ENCODE data around the gene OR6N1. TPM values are rescaled to one million over a fixed set of nuclear protein-coding genes. Genes with fewer than 3 reads are reported as not detected.

Gene OR6N1, protein sequence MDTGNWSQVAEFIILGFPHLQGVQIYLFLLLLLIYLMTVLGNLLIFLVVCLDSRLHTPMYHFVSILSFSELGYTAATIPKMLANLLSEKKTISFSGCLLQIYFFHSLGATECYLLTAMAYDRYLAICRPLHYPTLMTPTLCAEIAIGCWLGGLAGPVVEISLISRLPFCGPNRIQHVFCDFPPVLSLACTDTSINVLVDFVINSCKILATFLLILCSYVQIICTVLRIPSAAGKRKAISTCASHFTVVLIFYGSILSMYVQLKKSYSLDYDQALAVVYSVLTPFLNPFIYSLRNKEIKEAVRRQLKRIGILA
- total RNA-seq = not detected in 2 replicates

DNA sequence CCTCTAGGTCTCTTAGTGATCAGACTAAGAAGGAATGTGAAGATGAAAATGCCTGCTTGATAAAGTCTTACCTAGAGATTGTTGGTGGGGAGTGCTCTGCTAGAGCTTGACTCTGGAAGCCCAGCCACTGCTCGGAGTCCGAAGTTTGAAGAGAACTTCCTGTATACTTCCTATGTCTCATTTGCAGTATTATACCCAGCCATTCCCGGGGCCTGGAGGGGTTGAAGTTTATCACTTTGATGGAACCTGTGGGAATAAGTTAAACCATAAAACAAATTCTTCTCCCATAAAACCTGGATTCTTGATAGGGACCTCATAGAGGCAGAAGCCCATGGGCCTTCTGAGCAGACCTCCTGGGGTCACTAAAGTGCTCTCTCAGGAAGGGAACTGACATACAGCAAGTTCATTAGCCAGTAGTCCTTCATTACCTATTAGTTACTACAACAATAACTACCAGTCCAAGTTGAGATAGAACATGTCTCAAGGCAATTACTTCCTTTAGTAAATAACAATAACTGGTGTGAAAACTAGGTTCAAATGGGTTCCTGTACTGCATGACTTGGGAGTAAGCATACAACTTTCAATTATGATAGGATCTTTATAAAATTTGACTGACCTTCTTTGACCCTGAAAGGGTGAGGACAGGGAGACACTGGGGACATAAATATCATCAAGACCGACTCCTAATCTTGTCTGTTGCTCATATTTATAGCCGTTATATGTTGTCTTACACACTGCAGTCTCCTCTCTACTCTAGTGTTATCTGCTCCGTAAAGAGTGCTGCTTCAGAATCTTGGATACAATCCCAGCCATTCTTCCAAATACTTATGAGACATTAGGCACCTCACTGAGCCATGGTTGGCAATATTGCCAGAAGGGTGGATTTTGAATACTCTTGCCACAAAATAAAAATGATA, at the start of gene OR6N1:
Gene OR6N1, minus strand, starts transcription at position 246 of the 917 bp plus-strand sequence. CDS start 5,513 bp downstream, outside the sequence.
- no peaks in the 10 kb centered on the region for H3K36me3 Mint-ChIP-seq (ENCODE audit: low read depth)
- peaks cover 16% of the 10 kb centered on the region for H3K27me3 Mint-ChIP-seq
- intact Hi-C loops (cut with micrococcal nuclease) = no loop called here
- no peak within 1 kb of the TSS for H3K27ac Mint-ChIP-seq
- DNase-seq = no peak
- H3K4me3 Mint-ChIP-seq = no peak within 1 kb of the TSS
- no peaks in the 10 kb centered on the region for H3K4me1 Mint-ChIP-seq
- peaks cover 8% of the 10 kb centered on the region for H3K9me3 Mint-ChIP-seq

DNA sequence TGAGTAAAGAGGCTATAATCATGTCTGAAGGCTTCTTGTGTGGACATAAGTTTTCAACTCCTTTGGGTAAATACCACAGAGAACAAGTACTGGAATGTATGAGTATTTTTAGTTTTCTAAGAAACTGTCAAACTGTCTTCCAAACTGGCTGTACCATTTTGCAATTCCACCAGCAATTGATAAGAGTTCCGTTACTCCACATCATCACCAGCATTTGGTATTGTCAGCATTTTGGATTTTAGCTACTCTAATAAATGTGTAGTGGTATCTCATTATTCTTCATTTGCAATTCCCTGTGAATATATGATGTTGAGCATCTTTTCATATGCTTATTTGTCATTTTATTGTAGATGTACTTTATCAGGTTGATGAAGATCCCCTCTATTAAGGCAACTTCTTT, 49.7 kb upstream of the OR6N1 start:
- Mint-ChIP-seq H3K36me3 (ENCODE audit: low read depth) (peaks cover 4% of the 10 kb centered on the region), H3K27ac (no peak overlapping the region), H3K4me3 (no peak overlapping the region), H3K9me3 (peaks cover 3% of the 10 kb centered on the region), H3K27me3 (peaks cover 13% of the 10 kb centered on the region), H3K4me1 (peaks cover 27% of the 10 kb centered on the region)
- DNase-seq = peak; percentile 29
- intact Hi-C loops (cut with micrococcal nuclease) = no loop called here

DNA sequence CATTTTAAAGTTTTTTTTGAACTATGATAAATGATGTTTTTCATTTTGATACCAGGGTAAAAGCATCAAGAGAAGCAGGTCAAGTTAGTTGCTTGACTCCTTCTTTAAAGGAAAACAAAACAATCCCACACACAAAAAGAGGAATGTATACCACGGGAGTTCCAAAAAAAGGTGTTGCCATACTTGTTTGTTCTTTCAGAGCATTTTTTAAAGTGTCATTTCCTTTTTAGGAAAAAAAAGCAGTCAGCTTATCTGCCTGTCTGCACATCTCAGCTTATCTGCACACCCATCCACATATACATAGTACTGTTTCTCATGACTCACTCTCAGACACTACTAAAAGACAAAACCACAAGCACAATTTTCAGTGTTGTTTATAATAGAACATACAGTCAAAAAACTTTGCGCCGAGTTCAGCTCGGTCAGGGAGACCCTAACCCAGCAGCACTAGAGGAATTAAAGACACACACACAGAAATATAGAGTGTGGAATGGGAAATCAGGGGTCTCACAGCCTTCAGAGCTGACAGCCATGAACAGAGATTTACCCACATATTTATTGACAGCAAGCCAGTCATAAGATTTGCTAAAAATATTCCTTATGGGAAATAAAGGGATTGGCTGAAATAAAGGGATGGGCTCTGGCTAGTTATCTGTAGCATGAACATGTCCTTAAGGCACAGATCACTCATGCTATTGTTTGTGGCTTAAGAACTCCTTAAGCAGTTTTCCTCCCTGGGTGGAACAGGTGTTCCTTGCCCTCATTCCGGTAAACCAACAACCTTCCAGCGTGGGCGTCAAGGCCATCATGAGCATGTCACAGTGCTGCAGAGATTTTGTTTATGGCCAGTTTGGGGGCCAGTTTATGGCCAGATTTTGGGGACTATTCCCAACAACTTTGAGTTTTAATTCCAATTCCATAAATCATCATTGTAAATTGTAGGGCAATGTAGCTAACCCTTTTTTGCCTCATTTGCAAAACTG, 47.8 kb upstream of the OR6N1 start:
- Mint-ChIP-seq H3K9me3 (peaks cover 3% of the 10 kb centered on the region), H3K27ac (peak overlapping the region; percentile 76), H3K4me1 (peaks cover 27% of the 10 kb centered on the region), H3K36me3 (ENCODE audit: low read depth) (peaks cover 2% of the 10 kb centered on the region), H3K4me3 (peak overlapping the region; percentile 70), H3K27me3 (peaks cover 7% of the 10 kb centered on the region)
- DNase-seq = peak; percentile 74
- intact Hi-C loops (cut with micrococcal nuclease) = loop anchor here (1.0 to 2.0 kb wide), 6 partner anchors 11 to 257 kb away; partner anchors contain the start of genes AIM2, IFI16 and PYHIN1

DNA sequence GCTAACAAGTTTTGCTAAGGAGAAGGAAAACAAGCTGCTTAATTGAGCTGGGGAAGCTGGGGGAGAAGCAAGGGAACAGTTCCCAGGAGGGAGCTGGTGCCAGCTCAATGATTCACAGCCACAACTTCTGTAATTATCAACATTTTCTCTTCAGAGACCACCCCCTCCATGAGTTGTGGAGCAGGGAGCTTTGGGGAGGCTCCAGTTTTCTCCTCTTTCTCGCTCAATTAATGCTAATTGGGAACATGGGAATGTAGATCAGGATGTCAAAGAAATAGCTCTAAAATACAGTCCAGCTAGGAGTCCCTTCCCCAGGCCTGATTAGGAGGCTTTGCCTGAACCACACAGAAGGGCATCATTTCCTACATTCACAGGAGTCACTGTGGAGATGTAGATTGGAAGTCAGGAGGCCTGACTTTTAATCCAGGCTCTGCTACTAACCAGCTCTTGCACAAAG, 47.0 kb upstream of the OR6N1 start:
- Mint-ChIP-seq H3K4me1 (peaks cover 27% of the 10 kb centered on the region), H3K27ac (peak overlapping the region; percentile 76), H3K4me3 (peak overlapping the region; percentile 70), H3K36me3 (ENCODE audit: low read depth) (peaks cover 2% of the 10 kb centered on the region), H3K27me3 (peaks cover 5% of the 10 kb centered on the region), H3K9me3 (peaks cover 3% of the 10 kb centered on the region)
- intact Hi-C loops (cut with micrococcal nuclease) = loop anchor here (1.0 to 2.0 kb wide), 6 partner anchors 11 to 258 kb away; partner anchors contain the start of genes AIM2, IFI16 and PYHIN1
- peak; percentile 51 for DNase-seq

DNA sequence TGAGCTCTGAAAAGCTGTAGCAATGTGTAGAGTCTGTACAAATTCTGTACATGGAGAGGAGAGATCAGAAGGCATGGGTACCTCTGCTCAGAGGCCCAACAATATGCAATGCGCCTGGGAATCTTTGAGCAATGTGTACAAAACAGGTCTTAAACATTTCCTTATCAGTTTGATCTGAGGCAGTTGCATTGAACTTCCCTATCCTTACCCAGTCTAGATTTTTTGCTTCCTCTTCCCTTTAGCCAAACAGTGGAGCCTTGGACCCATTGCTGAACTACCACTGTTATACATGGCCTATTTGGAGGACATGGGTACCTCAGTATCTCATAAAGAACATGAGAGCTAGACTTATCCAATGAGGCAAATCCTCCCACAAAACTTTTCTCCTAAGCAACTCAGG, 46.6 kb upstream of the OR6N1 start:
- Mint-ChIP-seq H3K9me3 (peaks cover 3% of the 10 kb centered on the region), H3K27ac (peak overlapping the region; percentile 76), H3K36me3 (ENCODE audit: low read depth) (peaks cover 2% of the 10 kb centered on the region), H3K27me3 (peaks cover 3% of the 10 kb centered on the region), H3K4me1 (peaks cover 27% of the 10 kb centered on the region), H3K4me3 (peak overlapping the region; percentile 37)
- intact Hi-C loops (cut with micrococcal nuclease) = loop anchor here (2.0 kb wide), 2 partner anchors 112 to 258 kb away; partner anchors contain the start of genes AIM2 and PYHIN1
- peak; percentile 55 for DNase-seq

DNA sequence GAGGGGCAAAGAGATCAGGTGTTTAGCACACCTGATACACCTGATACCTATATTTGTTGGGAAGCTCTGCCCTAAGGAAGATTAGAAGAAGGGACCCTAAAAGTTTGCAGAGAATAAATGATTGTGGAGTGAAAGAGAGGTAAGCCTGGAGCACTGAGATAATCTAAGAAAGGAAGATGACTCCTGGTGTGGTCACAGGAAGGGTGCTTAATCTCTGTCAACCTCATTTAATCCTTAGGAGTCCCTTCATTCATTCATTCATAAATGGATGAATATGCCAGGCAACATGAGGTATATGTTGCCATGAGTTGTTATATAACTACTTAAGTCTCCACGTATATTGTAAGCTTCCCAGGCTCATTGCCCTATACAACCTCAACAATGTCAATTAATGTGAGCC, 43.0 kb upstream of the OR6N1 start:
- DNase-seq = peak; percentile 5
- intact Hi-C loops (cut with micrococcal nuclease) = no loop called here
- Mint-ChIP-seq H3K27me3 (no peaks in the 10 kb centered on the region), H3K36me3 (ENCODE audit: low read depth) (no peaks in the 10 kb centered on the region), H3K4me3 (no peak overlapping the region), H3K9me3 (no peaks in the 10 kb centered on the region), H3K27ac (no peak overlapping the region), H3K4me1 (peaks cover 25% of the 10 kb centered on the region)

DNA sequence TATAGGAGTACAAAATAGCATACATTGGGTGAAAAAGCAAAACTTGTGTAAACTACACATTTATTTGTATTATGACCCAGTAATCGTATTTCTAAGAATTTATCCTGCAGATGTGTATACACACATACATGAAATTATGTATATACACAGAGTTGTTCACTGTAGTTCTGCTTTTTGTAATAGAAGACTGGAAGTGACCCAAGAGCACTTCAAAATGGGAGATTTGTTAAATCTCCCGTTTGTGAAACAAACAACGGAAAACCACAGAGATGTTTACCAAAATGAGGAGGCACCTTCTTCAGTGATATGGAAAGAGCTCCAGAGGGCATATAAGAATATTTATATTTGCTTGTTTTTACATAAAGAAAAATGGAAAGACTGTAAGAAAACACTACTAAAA, 41.2 kb upstream of the OR6N1 start:
- H3K4me3 Mint-ChIP-seq = no peak overlapping the region
- no peaks in the 10 kb centered on the region for H3K36me3 Mint-ChIP-seq (ENCODE audit: low read depth)
- peak; percentile 41 for DNase-seq
- H3K9me3 Mint-ChIP-seq = no peaks in the 10 kb centered on the region
- intact Hi-C loops (cut with micrococcal nuclease) = no loop called here
- H3K27me3 Mint-ChIP-seq = no peaks in the 10 kb centered on the region
- peaks cover 9% of the 10 kb centered on the region for H3K4me1 Mint-ChIP-seq
- no peak overlapping the region for H3K27ac Mint-ChIP-seq

DNA sequence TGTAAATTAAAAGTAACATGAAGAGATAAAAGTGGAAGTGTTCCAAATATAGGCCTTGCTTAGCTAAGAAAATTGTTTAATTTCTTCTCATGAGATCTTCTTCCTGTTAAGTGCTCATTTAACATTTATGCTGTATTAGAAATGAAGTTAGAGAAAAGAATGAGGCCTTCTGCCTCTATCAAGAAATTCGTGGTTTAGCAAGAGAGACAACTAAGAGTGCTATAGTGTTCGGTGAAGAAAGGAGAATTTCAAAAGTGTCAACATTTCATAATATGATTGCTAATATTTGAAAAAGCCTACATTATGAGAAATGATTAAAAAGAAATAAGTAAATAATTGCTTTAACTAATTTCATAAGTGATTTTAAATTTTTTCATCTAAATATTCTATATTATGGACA, 40.3 kb upstream of the OR6N1 start:
- intact Hi-C loops (cut with micrococcal nuclease) = no loop called here
- no peaks in the 10 kb centered on the region for H3K9me3 Mint-ChIP-seq
- H3K36me3 Mint-ChIP-seq (ENCODE audit: low read depth) = no peaks in the 10 kb centered on the region
- no peak overlapping the region for H3K4me3 Mint-ChIP-seq
- H3K4me1 Mint-ChIP-seq = peaks cover 4% of the 10 kb centered on the region
- peaks cover 4% of the 10 kb centered on the region for H3K27me3 Mint-ChIP-seq
- no peak for DNase-seq
- H3K27ac Mint-ChIP-seq = no peak overlapping the region

DNA sequence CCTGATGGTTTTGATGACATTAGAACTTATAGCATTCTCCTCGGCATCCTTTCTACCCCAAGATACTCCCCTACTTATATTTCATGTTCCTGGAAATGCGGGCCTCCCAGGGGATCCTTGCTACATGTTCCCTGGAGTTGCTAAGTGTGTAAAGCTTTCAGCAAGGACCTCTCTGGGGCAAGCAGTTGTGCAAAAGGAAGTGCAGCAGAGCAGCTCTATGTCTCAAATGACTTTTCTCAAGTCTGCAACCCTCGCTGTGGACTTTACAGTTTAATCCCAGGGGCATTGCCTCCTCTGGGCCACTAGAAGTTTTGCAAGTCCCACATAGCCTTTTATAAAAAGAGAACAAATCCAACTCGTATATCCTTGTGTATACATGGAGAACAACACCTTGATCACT, 38.3 kb upstream of the OR6N1 start:
- Mint-ChIP-seq H3K27me3 (peaks cover 17% of the 10 kb centered on the region), H3K36me3 (ENCODE audit: low read depth) (no peaks in the 10 kb centered on the region), H3K9me3 (no peaks in the 10 kb centered on the region), H3K4me3 (no peak overlapping the region), H3K27ac (no peak overlapping the region), H3K4me1 (peaks cover 4% of the 10 kb centered on the region)
- peak; percentile 44 for DNase-seq
- intact Hi-C loops (cut with micrococcal nuclease) = no loop called here

DNA sequence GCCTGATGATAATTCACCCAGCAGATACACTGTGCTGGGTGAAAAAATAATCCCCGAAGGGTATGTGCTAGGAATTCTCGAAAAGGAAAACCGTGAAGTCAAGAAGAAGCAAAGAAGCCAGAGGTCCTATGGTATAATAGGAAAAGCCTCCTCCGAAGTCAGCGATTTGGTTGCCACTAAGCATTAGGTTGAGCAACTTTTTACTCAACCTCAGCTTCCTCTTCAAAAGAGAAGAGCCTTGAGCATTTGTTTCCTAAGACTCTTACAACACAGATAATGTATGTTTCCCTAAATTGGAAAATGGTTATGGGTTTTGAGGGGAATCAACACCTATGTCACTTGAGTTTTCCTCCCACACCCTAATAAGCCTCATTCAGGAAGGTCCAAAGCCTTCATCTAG, 37.9 kb upstream of the OR6N1 start:
- DNase-seq = peak; percentile 28
- no peaks in the 10 kb centered on the region for H3K9me3 Mint-ChIP-seq
- no peak overlapping the region for H3K4me3 Mint-ChIP-seq
- H3K4me1 Mint-ChIP-seq = peaks cover 4% of the 10 kb centered on the region
- no peak overlapping the region for H3K27ac Mint-ChIP-seq
- intact Hi-C loops (cut with micrococcal nuclease) = no loop called here
- H3K36me3 Mint-ChIP-seq (ENCODE audit: low read depth) = no peaks in the 10 kb centered on the region
- H3K27me3 Mint-ChIP-seq = peaks cover 19% of the 10 kb centered on the region

DNA sequence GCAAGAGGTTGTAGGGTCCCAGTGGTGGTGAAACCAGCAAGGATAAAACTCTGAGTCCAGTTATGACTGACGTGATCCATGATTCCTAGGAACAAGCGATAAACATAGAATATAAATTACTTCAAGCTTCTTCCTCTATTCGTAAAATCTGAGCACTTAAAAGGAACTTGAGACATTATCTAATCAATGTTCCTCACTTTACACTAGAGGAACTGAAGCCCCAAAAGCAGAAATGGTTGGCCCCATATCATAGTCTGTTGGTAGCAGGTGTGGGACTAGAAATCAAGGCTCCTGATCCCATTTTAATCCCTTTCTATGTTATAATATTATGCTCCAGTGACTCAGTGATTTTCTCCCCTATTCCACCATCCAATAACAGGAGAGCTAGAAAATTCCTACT, 37.3 kb upstream of the OR6N1 start:
- Mint-ChIP-seq H3K27ac (no peak overlapping the region), H3K36me3 (ENCODE audit: low read depth) (no peaks in the 10 kb centered on the region), H3K27me3 (peaks cover 19% of the 10 kb centered on the region), H3K4me3 (no peak overlapping the region), H3K4me1 (peaks cover 4% of the 10 kb centered on the region), H3K9me3 (no peaks in the 10 kb centered on the region)
- intact Hi-C loops (cut with micrococcal nuclease) = no loop called here
- DNase-seq = no peak

DNA sequence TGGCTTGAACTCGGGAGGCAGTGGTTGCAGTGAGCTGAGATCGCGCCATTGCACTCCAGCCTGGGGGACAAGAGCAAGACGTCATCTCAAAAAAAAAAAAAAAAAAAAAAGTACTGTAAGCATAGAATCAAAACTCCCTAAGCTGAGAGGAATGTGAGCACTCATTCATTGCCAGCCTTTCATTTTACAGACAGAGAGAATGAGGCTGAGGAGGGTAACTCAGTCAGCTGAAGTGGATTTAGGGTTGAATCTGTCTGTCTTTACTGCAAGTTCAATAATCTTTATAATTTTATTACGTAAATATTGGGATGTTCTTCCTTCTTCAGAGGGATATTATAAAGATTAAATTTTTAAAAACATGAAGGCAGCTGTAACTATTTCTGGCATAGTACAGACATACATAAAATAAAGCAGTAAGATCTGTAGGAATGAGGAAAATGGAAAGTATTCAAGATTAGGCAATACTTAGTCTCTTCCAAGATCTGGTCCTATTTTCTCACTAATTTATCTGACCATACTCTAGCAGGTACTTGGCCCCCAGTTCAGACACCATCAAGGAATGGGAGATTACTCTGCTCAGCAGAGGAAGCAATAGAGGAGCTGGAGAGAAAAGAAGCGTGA, 35.0 kb upstream of the OR6N1 start:
- Mint-ChIP-seq H3K9me3 (no peaks in the 10 kb centered on the region), H3K4me3 (no peak overlapping the region), H3K27ac (no peak overlapping the region), H3K36me3 (ENCODE audit: low read depth) (no peaks in the 10 kb centered on the region), H3K27me3 (peaks cover 37% of the 10 kb centered on the region), H3K4me1 (no peaks in the 10 kb centered on the region)
- DNase-seq = peak; percentile 35
- intact Hi-C loops (cut with micrococcal nuclease) = no loop called here

DNA sequence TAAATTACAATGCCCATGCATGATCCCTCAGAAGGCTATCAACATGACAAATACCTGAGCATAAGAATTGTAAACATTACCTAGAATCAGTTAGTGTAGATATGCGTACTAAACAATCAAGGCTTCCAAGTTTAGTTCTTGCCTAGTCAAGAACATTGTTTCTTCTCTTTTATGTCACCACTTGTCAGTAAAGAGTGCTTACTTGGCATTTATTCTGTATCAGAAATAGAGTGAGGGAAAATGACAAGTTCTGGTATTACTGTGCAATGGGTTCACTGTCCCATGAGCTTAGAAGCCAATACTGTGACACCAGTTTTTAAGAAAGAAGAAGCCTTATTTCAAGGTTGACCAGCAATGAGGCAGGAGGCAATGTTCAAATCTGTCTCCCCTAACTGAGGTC, 31.7 kb upstream of the OR6N1 start:
- Mint-ChIP-seq H3K4me1 (peaks cover 7% of the 10 kb centered on the region), H3K9me3 (no peaks in the 10 kb centered on the region), H3K27me3 (peaks cover 37% of the 10 kb centered on the region), H3K36me3 (ENCODE audit: low read depth) (no peaks in the 10 kb centered on the region), H3K27ac (no peak overlapping the region), H3K4me3 (no peak overlapping the region)
- intact Hi-C loops (cut with micrococcal nuclease) = no loop called here
- no peak for DNase-seq

All from activated CD4-positive, alpha-beta T cell treated with anti-CD3 and anti-CD28 coated beads, Interleukin-2, amount 10 ng/mL, durations not matched to agents 24 days and 14 days (primary cell).